Left lung (tissue), 10 donors: Measurements from ENCODE around the gene RALGAPB. TPM values are rescaled to one million over a fixed set of nuclear protein-coding genes. Genes with fewer than 3 reads are reported as not detected.
"Not testable (repeated sequence)": the region's sequence is repeated elsewhere in the genome, so short reads cannot be mapped to it uniquely, and the experiment has no call there.

Experiments
- ATAC-seq: fragments of 200-7000 bp; cut with Tn5 transposase; one replicate; pipeline ENCODE4 v1.9.1; 2020; ENCODE audit warnings: moderate library complexity
- DNase-seq, 4 donors: peaks; one replicate each; pipeline ENCODE4 v3.0.0-alpha.2; 2013 to 2020
- H3K27ac ChIP-seq, 2 donors: fragments of 200-600 bp; sonication (generic) in 1 of 2; one replicate each; pipeline versions ENCODE4 v1.5.0 to v1.8.0; 2020 to 2021
- H3K27me3 ChIP-seq, 2 donors: fragments of 200-600 bp; sonication (generic) in 1 of 2; one replicate each; pipeline versions ENCODE4 v1.5.0 to v1.8.0; 2020 to 2021
- H3K36me3 ChIP-seq, 2 donors: fragments of 200-600 bp; sonication (generic) in 1 of 2; one replicate each; pipeline versions ENCODE4 v1.5.0 to v1.8.0; 2020 to 2021
- H3K4me1 ChIP-seq, 2 donors: fragments of 200-600 bp; one replicate each; pipeline ENCODE4 v1.8.0; 2021
- H3K4me3 ChIP-seq, 2 donors: fragments of 200-600 bp; sonication (generic) in 1 of 2; one replicate each; pipeline versions ENCODE4 v1.5.0 to v1.8.0; 2020 to 2021; ENCODE audit warnings: mild to moderate bottlenecking in 1 of 2
- H3K9me3 ChIP-seq, 2 donors: fragments of 200-600 bp; sonication (generic) in 1 of 2; one replicate each; pipeline versions ENCODE4 v1.5.0 to v1.8.0; 2020 to 2021
- CTCF ChIP-seq, 2 donors: fragments of 200-600 bp; sonication (generic) in 1 of 2; IDR thresholded peaks; one replicate each; pipeline versions ENCODE4 v1.5.0 to v1.8.0; 2021; ENCODE audit warnings: antibody characterized with exemption in 2 of 2
- intact Hi-C, 2 donors: fragments of 100-400 bp; cut with DNase I; formaldehyde crosslinking; loops; one replicate each; pipeline versions ENCODE4 v1.11.2 to v1.14.2; 2022
- polyA plus RNA-seq, 6 donors: library from polyadenylated mRNA; unstranded; fragments of 120-200 nt; gene quantifications; one replicate each; pipeline ENCODE4 v1.2.1, GENCODE V29; 2013; ENCODE audit not compliant: insufficient read length in 6 of 6
- total RNA-seq, 2 donors: library from RNA; stranded (reverse); fragmentation: NEBNext Ultra II Directional; extraction: Animal tissue kit (Norgen Biotek cat#: 25700); gene quantifications; one replicate each; pipeline ENCODE4 v1.2.1, GENCODE V29; 2021
- donor health status: DM: no; HTN: yes; CAD: no.
- donor health status: DM: no; HTN: no; CAD: no.

The RALGAPB gene
- total and polyA plus RNA-seq, 8 donors = 29.6 to 38.4 (median 35.8) TPM

GRCh38 chr20:38590676-38591473 is 118.2 kb downstream of the RALGAPB start:
- DNase-seq (no peak), ATAC-seq (no peak)
- Histone ChIP-seq H3K9me3 (no peaks in the 10 kb centered on the region), H3K36me3 (no peaks in the 10 kb centered on the region), H3K4me1 (no peaks in the 10 kb centered on the region), H3K4me3 (no peak overlapping the region), H3K27me3 (peaks cover 0 to 9% of the 10 kb centered on the region in 2 donors), H3K27ac (no peak overlapping the region)
- intact Hi-C loops = no loop called here
- TF ChIP-seq CTCF (IDR thresholded peaks at IDR 0.05) = no peak

GRCh38 chr20:38591474-38592410 is 119.1 kb downstream of the RALGAPB start:
- intact Hi-C loops = no loop called here
- no peak for TF ChIP-seq CTCF (IDR thresholded peaks at IDR 0.05)
- Histone ChIP-seq H3K27ac (no peak overlapping the region), H3K9me3 (no peaks in the 10 kb centered on the region), H3K4me1 (no peaks in the 10 kb centered on the region), H3K4me3 (no peak overlapping the region), H3K27me3 (peaks cover 0 to 9% of the 10 kb centered on the region in 2 donors), H3K36me3 (no peaks in the 10 kb centered on the region)
- DNase-seq = no peak
- ATAC-seq = no peak

GRCh38 chr20:38592411-38592790 is 119.8 kb downstream of the RALGAPB start:
- ATAC-seq, H3K9me3 ChIP-seq, H3K27me3 ChIP-seq, H3K4me1 ChIP-seq, H3K4me3 ChIP-seq, H3K36me3 ChIP-seq, DNase-seq, H3K27ac ChIP-seq, intact Hi-C loops: not testable (repeated sequence)

DNA sequence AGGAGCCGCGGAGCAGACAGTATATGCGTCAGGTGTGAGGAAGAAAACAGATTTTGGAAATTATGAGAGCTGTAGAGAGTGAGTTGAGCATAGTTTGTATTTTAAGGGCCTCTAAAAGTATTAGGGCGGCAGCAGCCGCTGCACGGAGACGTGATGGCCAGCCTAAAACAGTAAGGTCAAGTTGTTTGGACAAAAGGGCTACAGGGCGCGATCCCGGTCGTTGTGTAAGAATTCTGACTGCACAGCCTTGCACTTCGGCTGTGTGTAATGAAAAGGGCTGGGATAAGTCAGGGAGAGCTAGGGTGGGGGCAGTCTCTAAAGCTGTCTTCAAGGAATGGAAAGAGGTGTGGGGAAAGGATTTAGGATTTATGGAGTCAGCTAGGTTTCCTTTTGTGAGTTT is 121.6 kb downstream of the RALGAPB start:
- H3K9me3 ChIP-seq, H3K36me3 ChIP-seq, DNase-seq, H3K27ac ChIP-seq, H3K27me3 ChIP-seq, H3K4me3 ChIP-seq, H3K4me1 ChIP-seq, intact Hi-C loops, ATAC-seq: not testable (repeated sequence)

GRCh38 chr20:38595886-38596285 is 123.2 kb downstream of the RALGAPB start:
- ATAC-seq, H3K4me3 ChIP-seq, H3K36me3 ChIP-seq, H3K9me3 ChIP-seq, intact Hi-C loops, H3K4me1 ChIP-seq, H3K27ac ChIP-seq, DNase-seq: not testable (repeated sequence)
- H3K27me3 ChIP-seq = peaks cover 2 to 19% of the 10 kb centered on the region in 2 donors

- Histone ChIP-seq H3K27me3 (peaks cover 20 to 47% of the 10 kb centered on the region in 2 donors), H3K4me3 (no peak overlapping the region), H3K36me3 (no peaks in the 10 kb centered on the region), H3K9me3 (no peaks in the 10 kb centered on the region), H3K4me1 (no peaks in the 10 kb centered on the region), H3K27ac (no peak overlapping the region)
- intact Hi-C loops = no loop called here
- DNase-seq (peak; percentile 12 to 90 (median 67)), ATAC-seq (peak; percentile 97)
- TF ChIP-seq CTCF (IDR thresholded peaks at IDR 0.05) = no peak
These were observed 126.8 kb downstream of the RALGAPB start for GRCh38 chr20:38599410-38599882.
